K562 (cell line): Measurements from ENCODE around the gene ADD1. TPM values are rescaled to one million over a fixed set of nuclear protein-coding genes. Genes with fewer than 3 reads are reported as not detected.

Experiments used
- ATAC-seq: fragments of 200-7000 bp; cut with Tn5 transposase; 3 replicates; pipeline ENCODE4 v1.9.1; 2020; ENCODE audit warnings: moderate library complexity
- BruUV-seq: library from RNA; stranded (reverse); fragments of 400-500 nt; replicated peaks from 2 replicates; lab custom pipeline; 2021; lab: Mats Ljungman, UMichigan
- CTCF ChIA-PET: fragments of 300-600 bp; formaldehyde crosslinking; extraction: SDS; loops from one replicate; lab custom pipeline; 2021; ENCODE audit warnings: low intra/inter-chr PET ratio; lab: Yijun Ruan, JAX
- POLR2A ChIA-PET: fragments of 300-600, 350-650 bp; sonication (Branson Sonifier 250); formaldehyde crosslinking; extraction: SDS; loops from one replicate; lab custom pipeline; 2021; ENCODE audit warnings: antibody characterized with exemption, inconsistent platforms; lab: Yijun Ruan, JAX
- DNase-seq, 4 experiments: peaks; one replicate each; pipeline versions ENCODE4 v3.0.0 to v3.0.0-alpha.2; 2011 to 2018; ENCODE audit warnings: low spot score in 3 of 4, mixed read lengths in 3 of 4; ENCODE audit errors: extremely low read depth in 1 of 4
- FAIRE-seq: peaks from 2 replicates; lab custom pipeline; 2011; peaks lifted over from hg19 to GRCh38; lab: Jason Lieb, UNC
- H2AFZ ChIP-seq: 2 replicates; pipeline ENCODE4 v1.6.0; 2011; ENCODE audit warnings: low read depth, low read length, control low read depth, inconsistent platforms
- H3K27ac ChIP-seq: fragments of 200-600 bp; 3 replicates; pipeline ENCODE4 v1.8.0; 2011; ENCODE audit warnings: low read depth, mild to moderate bottlenecking, control low read depth, inconsistent platforms, low read length, moderate library complexity, mixed read lengths; ENCODE audit errors: extremely low read depth
- H3K27me3 ChIP-seq, 2 experiments: fragments of 300-600 bp in 1 of 2; 2 replicates in 1 of 2; 3 replicates in 1 of 2; pipeline versions ENCODE4 v1.6.0 to v1.8.0; 2011; ENCODE audit warnings: inconsistent platforms in 2 of 2, low read length in 2 of 2, mild to moderate bottlenecking in 1 of 2, mixed read lengths in 1 of 2, moderate library complexity in 1 of 2; ENCODE audit not compliant: control insufficient read depth in 2 of 2, insufficient read depth in 2 of 2
- H3K36me3 ChIP-seq: fragments of 300-600 bp; 3 replicates; pipeline ENCODE4 v1.8.0; 2011; ENCODE audit warnings: mild to moderate bottlenecking, low read length, inconsistent platforms; ENCODE audit not compliant: control insufficient read depth, insufficient read depth
- H3K4me1 ChIP-seq, 2 experiments: fragments of 200-600 bp in 1 of 2; replicated peaks in 1 of 2; 2 replicates in 1 of 2; 3 replicates in 1 of 2; pipeline versions ENCODE4 v1.5.1 to v1.8.0; 2011; ENCODE audit warnings: inconsistent platforms in 2 of 2, low read length in 2 of 2, mild to moderate bottlenecking in 1 of 2, mixed read lengths in 1 of 2, moderate library complexity in 1 of 2; ENCODE audit not compliant: control insufficient read depth in 2 of 2, insufficient read depth in 2 of 2
- H3K4me2 ChIP-seq: 2 replicates; pipeline ENCODE4 v1.6.1; 2011; ENCODE audit warnings: low read length, control low read depth, inconsistent platforms, mixed read lengths; ENCODE audit not compliant: insufficient read depth
- H3K4me3 ChIP-seq: fragments of 200-600 bp; sonication (generic), shearing (Covaris generic); 2 replicates; pipeline ENCODE4 v1.5.1; 2016; ENCODE audit warnings: control low read depth, inconsistent platforms
- H3K79me2 ChIP-seq: fragments of 200-600 bp; 3 replicates; pipeline ENCODE4 v1.8.0; 2011; ENCODE audit warnings: low read length, inconsistent platforms; ENCODE audit not compliant: control insufficient read depth, insufficient read depth
- H3K9ac ChIP-seq, 2 experiments: 2 replicates each; pipeline versions ENCODE4 v1.6.0 to v1.6.1; 2011; ENCODE audit warnings: low read depth in 2 of 2, low read length in 2 of 2, control low read depth in 1 of 2, inconsistent platforms in 1 of 2, mild to moderate bottlenecking in 1 of 2, mixed read lengths in 1 of 2; ENCODE audit not compliant: insufficient read depth in 1 of 2
- H3K9me1 ChIP-seq: one replicate; pipeline ENCODE4 v1.6.0; 2011; ENCODE audit warnings: inconsistent platforms, mild to moderate bottlenecking, low read length, moderate library complexity; ENCODE audit not compliant: control insufficient read depth, insufficient read depth
- H3K9me3 ChIP-seq: replicated peaks from 2 replicates; pipeline ENCODE4 v1.5.1; 2011; ENCODE audit warnings: low read depth, low read length, inconsistent platforms; ENCODE audit not compliant: control insufficient read depth, insufficient read depth
- H4K20me1 ChIP-seq: replicated peaks from 2 replicates; pipeline ENCODE4 v1.6.1; 2011; ENCODE audit warnings: low read length, inconsistent platforms, mixed read lengths; ENCODE audit not compliant: control insufficient read depth, insufficient read depth
- POLR2G ChIP-seq: fragments of 200-400 bp; formaldehyde crosslinking; IDR thresholded peaks from 2 replicates; pipeline ENCODE4 v1.6.1; 2017; ENCODE audit warnings: low read depth, mild to moderate bottlenecking, antibody characterized with exemption, low read length, moderate library complexity
- RBM22 ChIP-seq: fragments of 200-400 bp; formaldehyde crosslinking; IDR thresholded peaks from 2 replicates; pipeline ENCODE4 v1.6.1; 2018; ENCODE audit warnings: low read length, low read depth; ENCODE audit not compliant: poor library complexity, severe bottlenecking
- XRCC4 ChIP-seq: IDR thresholded peaks from one replicate; pipeline ENCODE4 v1.6.1; 2011; ENCODE audit not compliant: insufficient read depth, insufficient read length; ENCODE audit errors: extremely low read depth
- WGBS: fragments of 100-300 bp; shearing (Covaris generic); methylation state at CpG from one replicate; pipeline ENCODE4 v1.1.6; 2016; ENCODE audit warnings: low coverage, mixed read lengths; ENCODE audit not compliant: insufficient coverage; ENCODE audit errors: missing lambda C conversion rate; 5-methylcytosine and 5-hydroxymethylcytosine counted together
- in situ Hi-C: fragments of 300-500 bp; cut with MboI; formaldehyde crosslinking; loops from 4 replicates; pipeline ENCODE4 v1.15.0; 2018; ENCODE audit warnings: inconsistent platforms, mixed read lengths
- intact Hi-C: fragments of 100-400 bp; cut with micrococcal nuclease; formaldehyde crosslinking; loops from 2 replicates; pipeline ENCODE4 v1.14.2; 2022
- polyA plus RNA-seq, 8 experiments: library from polyadenylated mRNA; depleted of rRNA in 4 of 8; stranded (reverse) in 5 of 8; unstranded in 3 of 8; fragments of >200 nt; fragmentation: Nextera tagmentation in 2 of 8; fragmentation: Illumina TruSeq in 1 of 8; extraction: Ambion mirVana in 2 of 8; extraction: Trizol in 1 of 8; gene quantifications; 2 replicates each; pipeline versions ENCODE4 v1.2.1 to v1.2.3, GENCODE V29; 2011 to 2014; ENCODE audit warnings: inconsistent platforms in 1 of 8, missing spikeins in 1 of 8
- total RNA-seq, 7 experiments: library from RNA; depleted of rRNA in 6 of 7; stranded (reverse); fragments of >200 nt in 6 of 7; fragmentation: Illumina TruSeq in 2 of 7; extraction: Trizol in 2 of 7; gene quantifications; 2 replicates each; pipeline versions ENCODE4 v1.2.1 to v1.2.3, GENCODE V29; 2011 to 2021; ENCODE audit warnings: low replicate concordance in 1 of 7

ADD1 gene
- total and polyA plus RNA-seq, 9 of the 15 experiments (the other 6 are each of a cell fraction or from before 2014, with no cell fraction given), result 17.5 to 153 (median 74.0) TPM

DNA sequence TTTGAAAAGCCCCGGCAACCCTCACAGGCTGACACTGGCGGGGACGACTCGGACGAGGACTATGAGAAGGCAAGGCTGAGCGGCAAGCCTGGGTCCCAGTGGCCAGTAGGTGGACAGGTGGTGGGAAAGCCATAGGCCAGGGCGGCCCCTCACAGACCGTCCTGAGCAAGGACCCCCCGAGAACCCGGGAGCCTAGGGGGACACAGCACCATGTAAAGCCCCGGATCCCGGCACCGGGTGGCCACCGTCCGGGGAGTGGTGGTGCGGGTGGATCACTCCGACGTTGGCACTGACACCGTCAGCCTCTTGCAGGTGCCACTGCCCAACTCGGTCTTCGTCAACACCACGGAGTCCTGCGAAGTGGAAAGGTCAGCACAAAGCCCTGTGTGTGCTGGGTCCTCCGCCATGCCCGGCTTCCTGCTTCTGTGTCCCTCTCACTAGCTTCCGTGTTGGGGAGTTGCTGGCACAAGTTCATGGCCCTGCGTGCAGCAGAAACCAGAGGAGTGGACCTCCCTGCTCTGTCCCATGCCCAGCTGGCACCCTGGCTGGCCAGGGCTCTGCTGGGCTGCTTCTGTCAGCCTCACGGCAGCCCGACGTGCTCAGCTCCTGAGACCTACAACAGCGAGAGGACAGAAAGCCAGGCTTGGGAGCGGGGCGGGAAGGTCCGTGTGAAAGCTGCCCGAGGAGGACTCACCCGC is 11.9 kb upstream of the ADD1 start:
- WGBS, result 79% methylated on average over 36 of the region's 36 CpGs
- no peaks in the 10 kb centered on the region for H4K20me1 ChIP-seq
- H2AFZ ChIP-seq, result no peak overlapping the region
- ChIA-PET POLR2A (interaction anchor here (0.6 to 1.0 kb wide), 2 partner anchors 11 to 12 kb away, joined by 3 to 5 read pairs; no protein-coding TSS in a partner anchor), CTCF (no interaction called here)
- no peaks in the 10 kb centered on the region for H3K79me2 ChIP-seq
- intact Hi-C loops, result no loop called here
- no TSS peak for BruUV-seq
- no peaks in the 10 kb centered on the region for H3K27me3 ChIP-seq
- H3K4me1 ChIP-seq, result peaks cover 3 to 70% of the 10 kb centered on the region in 2 experiments; a peak in 3 of 5 replicates
- DNase-seq, result no peak
- TF ChIP-seq XRCC4 (no peak), RBM22 (peak; percentile 23), POLR2G (0 out of 2 replicates have a peak, but pooled peaks have one; percentile 42)
- TF ChIP-seq, all 486 proteins: peak for 2
- FAIRE-seq, result no peak
- no peak overlapping the region for H3K27ac ChIP-seq
- in situ Hi-C loops, result no loop called here
- H3K4me2 ChIP-seq, result no peak overlapping the region
- peak overlapping the region in 1 of 2 experiments; percentile 43; a peak in 2 of 4 replicates for H3K9ac ChIP-seq
- H3K4me3 ChIP-seq, result no peak overlapping the region
- H3K9me1 ChIP-seq, result no peaks in the 10 kb centered on the region
- H3K9me3 ChIP-seq, result no peaks in the 10 kb centered on the region
- no peaks in the 10 kb centered on the region for H3K36me3 ChIP-seq
- ATAC-seq, result no peak
